Measurements from ENCODE around the gene PTPRM. TPM values are rescaled to one million over a fixed set of nuclear protein-coding genes. Genes with fewer than 3 reads are reported as not detected.
A peak's percentile ranks its signal among the peaks of the same experiment; 100 is the strongest.

Gene PTPRM
- total RNA-seq, 4 donors from 2014 or later, result 81.5 to 98.9 (median 86.8) TPM

- H3K27me3 ChIP-seq, result no peaks in the 10 kb centered on the region
- TF ChIP-seq EP300 (IDR thresholded peaks at IDR 0.05), result no peak
- no peak for TF ChIP-seq POLR2A (IDR thresholded peaks at IDR 0.05)
- TF ChIP-seq CTCF (IDR thresholded peaks at IDR 0.05), result no peak
- TF ChIP-seq POLR2AphosphoS5 (IDR thresholded peaks at IDR 0.05), result no peak
- no peak for ATAC-seq
- H3K9me3 ChIP-seq, result no peaks in the 10 kb centered on the region
- no peak overlapping the region for H3K27ac ChIP-seq
- H3K4me3 ChIP-seq, result no peak overlapping the region
- H3K4me1 ChIP-seq, result peaks cover 0 to 25% (median 0%) of the 10 kb centered on the region in 3 donors
- H3K36me3 ChIP-seq, result peaks cover 0 to 8% of the 10 kb centered on the region in 2 donors
- WGBS, 2 donors (ENCODE audit: low coverage in 1 of 2), result 88 to 100% methylated on average over 3 of the region's 3 CpGs
Measured at GRCh38 chr18:8324343-8325065, 757.4 kb downstream of the PTPRM start.

- TF ChIP-seq EP300 (IDR thresholded peaks at IDR 0.05) (no peak), POLR2A (IDR thresholded peaks at IDR 0.05) (no peak), CTCF (IDR thresholded peaks at IDR 0.05) (no peak), POLR2AphosphoS5 (IDR thresholded peaks at IDR 0.05) (no peak)
- Histone ChIP-seq H3K4me3 (no peak overlapping the region), H3K36me3 (peaks cover 0 to 4% of the 10 kb centered on the region in 2 donors), H3K27ac (no peak overlapping the region), H3K4me1 (peaks cover 0 to 26% (median 0%) of the 10 kb centered on the region in 3 donors), H3K9me3 (no peaks in the 10 kb centered on the region), H3K27me3 (no peaks in the 10 kb centered on the region)
- WGBS, 2 donors (ENCODE audit: low coverage in 1 of 2), result 80 to 100% methylated on average over 1 of the region's 1 CpG
- ATAC-seq, result no peak
Measured at GRCh38 chr18:8326763-8327394, 759.8 kb downstream of the PTPRM start.

- H3K4me1 ChIP-seq, result peaks cover 0 to 26% (median 0%) of the 10 kb centered on the region in 3 donors
- TF ChIP-seq POLR2A (IDR thresholded peaks at IDR 0.05) (no peak), EP300 (IDR thresholded peaks at IDR 0.05) (no peak), POLR2AphosphoS5 (IDR thresholded peaks at IDR 0.05) (no peak), CTCF (IDR thresholded peaks at IDR 0.05) (no peak)
- H3K27ac ChIP-seq, result no peak overlapping the region
- 0 to 23% methylated on average over 2 of the region's 2 CpGs for WGBS, 2 donors (ENCODE audit: low coverage in 1 of 2)
- no peaks in the 10 kb centered on the region for H3K27me3 ChIP-seq
- no peak overlapping the region for H3K4me3 ChIP-seq
- no peak for ATAC-seq
- H3K9me3 ChIP-seq, result no peaks in the 10 kb centered on the region
- H3K36me3 ChIP-seq, result no peaks in the 10 kb centered on the region
Measured at GRCh38 chr18:8328126-8328525, 761.0 kb downstream of the PTPRM start.

DNA sequence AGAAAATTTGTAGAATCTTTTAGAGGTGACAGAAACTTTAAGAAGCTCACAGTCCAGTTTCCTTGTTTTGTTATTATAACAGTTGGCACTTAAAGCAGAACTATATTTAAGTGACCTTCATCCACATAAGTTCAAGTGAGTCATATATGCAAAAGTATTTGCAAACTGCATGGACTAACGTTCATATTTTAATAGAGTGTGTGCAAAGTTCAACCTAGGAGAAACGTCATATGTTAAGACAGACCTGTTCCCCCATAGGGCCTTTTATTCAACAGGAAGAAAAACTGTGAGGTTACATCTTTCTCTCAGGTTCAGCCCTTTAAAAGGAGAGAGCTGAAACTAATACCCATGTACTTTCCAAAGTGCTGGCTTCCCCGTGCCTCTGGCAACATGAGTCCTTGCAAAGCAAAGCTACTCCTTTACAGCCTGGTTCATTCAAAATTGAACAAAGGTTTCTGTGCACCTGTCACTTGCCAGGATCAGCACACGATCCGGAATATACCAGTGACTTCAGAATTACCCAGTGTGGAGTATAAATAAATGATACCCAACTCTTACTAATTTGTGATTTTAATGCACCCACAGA is 762.2 kb downstream of the PTPRM start:
- 43 to 71% methylated on average over 4 to 5 of the region's 5 CpGs for WGBS, 2 donors (ENCODE audit: low coverage in 1 of 2)
- peaks cover 0 to 4% of the 10 kb centered on the region in 2 donors for H3K36me3 ChIP-seq
- no peak for TF ChIP-seq CTCF (IDR thresholded peaks at IDR 0.05)
- TF ChIP-seq POLR2AphosphoS5 (IDR thresholded peaks at IDR 0.05), result peak; percentile 39
- no peak for TF ChIP-seq POLR2A (IDR thresholded peaks at IDR 0.05)
- no peak for TF ChIP-seq EP300 (IDR thresholded peaks at IDR 0.05)
- H3K27ac ChIP-seq, result peak overlapping the region in 1 of 4 donors; percentile 30
- peaks cover 0 to 26% (median 0%) of the 10 kb centered on the region in 3 donors for H3K4me1 ChIP-seq
- no peaks in the 10 kb centered on the region for H3K9me3 ChIP-seq
- ATAC-seq, result no peak
- no peak overlapping the region for H3K4me3 ChIP-seq
- no peaks in the 10 kb centered on the region for H3K27me3 ChIP-seq

Data from gastroesophageal sphincter (tissue), 4 donors.